ENCODE data around the gene OR2T29. TPM values are rescaled to one million over a fixed set of nuclear protein-coding genes. Genes with fewer than 3 reads are reported as not detected.
"Not testable (repeated sequence)": the region's sequence is repeated elsewhere in the genome, so short reads cannot be mapped to it uniquely, and the experiment has no call there.

OR2T29 gene, protein sequence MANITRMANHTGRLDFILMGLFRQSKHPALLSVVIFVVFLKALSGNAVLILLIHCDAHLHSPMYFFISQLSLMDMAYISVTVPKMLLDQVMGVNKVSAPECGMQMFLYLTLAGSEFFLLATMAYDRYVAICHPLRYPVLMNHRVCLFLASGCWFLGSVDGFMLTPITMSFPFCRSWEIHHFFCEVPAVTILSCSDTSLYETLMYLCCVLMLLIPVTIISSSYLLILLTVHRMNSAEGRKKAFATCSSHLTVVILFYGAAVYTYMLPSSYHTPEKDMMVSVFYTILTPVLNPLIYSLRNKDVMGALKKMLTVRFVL
- not detected in 2 replicates for total RNA-seq (2014; rRNA removed; shearing (Covaris generic); ENCODE audit: low replicate concordance)

DNA sequence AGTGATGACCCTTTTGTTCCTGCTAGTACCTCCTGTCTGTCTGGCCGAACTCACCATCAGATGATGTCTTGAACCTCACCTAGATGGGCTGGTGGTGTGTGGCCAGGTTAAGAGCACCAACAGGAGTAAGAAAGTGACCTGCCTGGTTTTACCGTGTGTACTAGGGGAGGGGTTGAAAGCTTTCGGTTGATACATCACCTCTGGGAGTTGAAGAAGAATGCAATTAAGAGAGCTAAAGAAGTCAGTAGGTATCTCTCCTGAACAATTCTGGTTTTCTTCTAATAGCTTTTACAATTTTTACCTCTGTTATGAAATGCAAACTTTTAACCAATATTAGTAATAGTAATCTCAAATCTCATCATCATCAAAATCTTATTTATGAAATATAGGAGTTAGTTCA lies at the start of gene OR2T29:
OR2T29 (minus strand) TSS at position 101 of the 400 bp plus-strand sequence. CDS start 3,281 bp downstream, outside the sequence.
- not testable (repeated sequence) for H3K9me3 ChIP-seq, H3K4me3 ChIP-seq, H3K27me3 ChIP-seq, DNase-seq, H3K36me3 ChIP-seq

DNA sequence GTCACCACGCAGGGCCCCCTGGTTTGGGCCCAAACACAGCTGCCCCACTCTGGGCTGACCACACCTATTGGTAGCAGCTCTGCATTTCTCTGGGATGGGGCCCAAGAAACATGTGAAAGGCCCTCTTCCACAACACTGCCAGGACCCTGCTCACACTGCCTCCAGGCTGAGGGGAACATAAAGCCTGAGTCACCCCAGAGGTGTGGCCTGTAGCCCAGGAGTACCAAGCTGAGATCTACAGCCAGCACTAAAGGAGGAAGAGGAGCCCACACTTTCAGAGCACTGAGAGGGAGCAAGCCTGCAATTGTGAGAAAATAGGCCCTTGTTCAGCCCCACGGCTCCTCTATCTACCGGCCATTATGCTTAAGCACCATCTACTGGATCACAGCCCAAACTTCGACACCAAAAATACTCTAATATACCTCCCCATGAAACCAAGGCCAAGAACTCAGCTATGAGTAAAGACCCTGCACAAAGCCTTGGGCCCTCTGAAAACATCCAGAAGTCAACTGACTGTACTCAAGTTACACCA lies 49.4 kb upstream of the OR2T29 start:
- H3K36me3 ChIP-seq, result no peaks in the 10 kb centered on the region
- no peaks in the 10 kb centered on the region for H3K27me3 ChIP-seq
- H3K4me3 ChIP-seq, result no peak overlapping the region
- DNase-seq, result peak; percentile 75
- H3K9me3 ChIP-seq, result no peaks in the 10 kb centered on the region

DNA sequence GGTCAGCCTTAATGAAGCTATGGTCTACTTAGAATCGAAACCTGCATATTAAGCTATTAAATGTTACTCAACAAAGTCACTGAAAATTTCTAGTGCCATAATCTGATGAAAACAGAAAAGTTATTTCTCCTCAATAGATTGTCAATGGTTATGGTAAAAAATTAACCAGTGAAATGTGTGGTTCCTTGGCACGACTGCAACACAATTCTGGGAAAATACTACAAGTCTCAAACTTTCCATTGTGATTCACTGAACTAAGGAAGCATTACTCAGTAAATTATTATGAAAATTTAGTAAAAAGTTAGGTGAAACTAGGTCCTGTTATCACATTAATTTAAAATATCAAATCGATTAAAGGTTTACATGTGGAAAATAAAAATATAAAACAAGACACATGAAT lies 47.7 kb upstream of the OR2T29 start:
- Histone ChIP-seq H3K4me3 (no peak overlapping the region), H3K9me3 (no peaks in the 10 kb centered on the region), H3K27me3 (no peaks in the 10 kb centered on the region), H3K36me3 (no peaks in the 10 kb centered on the region)
- DNase-seq, result no peak

DNA sequence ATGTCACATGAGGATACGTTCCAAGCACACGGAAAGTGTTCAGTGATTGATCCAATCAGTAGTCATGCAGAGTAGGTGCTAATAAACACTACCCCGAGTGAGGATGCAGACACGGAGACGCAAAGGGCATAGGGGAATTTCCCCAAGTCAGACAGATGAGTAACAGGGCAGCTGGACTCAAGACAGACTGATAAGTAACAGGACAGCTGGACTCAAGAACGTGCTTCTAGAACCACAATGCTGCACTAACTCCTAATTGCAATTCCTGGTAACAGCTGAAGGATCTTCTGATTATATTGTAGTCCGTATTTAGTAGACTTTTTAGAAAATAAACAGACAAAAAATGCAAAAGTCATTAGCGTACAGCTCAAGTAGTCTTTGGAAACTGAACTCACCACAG lies 36.8 kb upstream of the OR2T29 start:
- no peak for DNase-seq
- Histone ChIP-seq H3K4me3 (no peak overlapping the region), H3K36me3 (no peaks in the 10 kb centered on the region), H3K9me3 (peaks cover 2% of the 10 kb centered on the region; the same call in 1 of the 2 replicates), H3K27me3 (no peaks in the 10 kb centered on the region; the same call in 1 of the 2 replicates)

DNA sequence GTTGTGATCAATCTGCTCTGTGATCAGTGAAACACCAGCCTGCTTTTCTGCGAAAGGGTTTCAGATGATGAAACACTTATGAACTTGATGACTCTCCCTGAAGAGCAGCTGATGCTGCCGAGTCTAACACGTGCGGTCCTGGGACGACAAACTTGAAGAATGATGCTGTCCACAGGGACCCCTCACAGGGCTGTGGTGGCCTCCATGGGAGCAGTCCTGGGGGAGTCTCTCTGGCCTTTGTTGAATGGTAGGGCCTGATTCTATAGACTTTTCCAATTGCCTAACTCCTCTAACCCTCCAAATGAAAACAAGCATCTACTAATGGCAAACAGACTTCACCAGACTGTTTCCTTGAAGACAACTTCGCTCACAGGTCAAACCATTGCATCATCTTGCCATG lies 35.0 kb upstream of the OR2T29 start, which contains the start of gene OR2T10:
OR2T10 (minus strand) TSS at position 112 of the 400 bp plus-strand sequence. CDS start 3,932 bp downstream, outside the sequence.
- no peak for DNase-seq
- Histone ChIP-seq H3K36me3 (no peaks in the 10 kb centered on the region), H3K27me3 (no peaks in the 10 kb centered on the region), H3K4me3 (no peak within 1 kb of the TSS), H3K9me3 (no peaks in the 10 kb centered on the region)

DNA sequence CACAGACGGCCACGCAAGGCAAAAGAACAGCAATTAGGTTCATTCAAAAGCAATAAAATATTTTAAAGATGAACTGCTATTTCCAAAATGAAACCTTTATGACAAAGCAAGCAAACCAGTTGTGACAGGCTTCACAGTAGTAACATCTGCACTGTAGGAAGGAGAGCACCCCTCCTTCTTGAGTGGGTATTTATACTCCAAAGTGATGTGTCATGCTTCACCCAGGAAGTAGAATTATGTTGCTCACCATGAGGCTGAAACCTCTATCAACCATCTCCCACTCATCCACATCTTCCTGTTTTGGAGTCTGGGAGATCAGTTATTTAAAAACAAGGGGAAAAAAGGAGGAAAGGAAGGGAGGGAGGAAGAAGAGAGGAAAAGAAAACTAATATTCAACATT lies 34.0 kb upstream of the OR2T29 start:
- DNase-seq, result peak; percentile 6

DNA sequence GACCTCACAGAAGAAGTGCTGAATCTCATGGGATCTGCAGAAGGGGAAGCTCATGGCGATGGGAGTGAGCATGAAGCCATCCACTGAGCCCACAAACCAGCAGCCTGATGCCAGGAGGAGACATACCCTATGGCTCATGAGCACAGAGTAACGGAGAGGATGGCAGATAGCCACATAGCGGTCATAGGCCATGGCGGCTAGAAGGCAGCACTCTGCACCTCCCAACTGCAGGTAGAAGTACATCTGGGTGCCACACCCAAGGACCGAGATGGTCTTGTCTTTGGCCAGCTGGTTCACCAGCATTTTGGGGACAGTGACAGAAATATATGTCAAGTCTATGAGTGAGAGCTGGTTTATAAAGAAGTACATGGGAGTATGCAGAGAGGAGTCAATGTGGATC lies 30.7 kb upstream of the OR2T29 start:
- no peak for DNase-seq
- H3K27me3 ChIP-seq, result no peaks in the 10 kb centered on the region
- no peaks in the 10 kb centered on the region for H3K36me3 ChIP-seq
- H3K9me3 ChIP-seq, result no peaks in the 10 kb centered on the region
- no peak overlapping the region for H3K4me3 ChIP-seq

More for the DNA sequence above, 34.0 kb upstream of the OR2T29 start:
- Histone ChIP-seq H3K9me3 (no peaks in the 10 kb centered on the region), H3K36me3 (no peaks in the 10 kb centered on the region), H3K4me3 (no peak overlapping the region), H3K27me3 (no peaks in the 10 kb centered on the region)

DNA sequence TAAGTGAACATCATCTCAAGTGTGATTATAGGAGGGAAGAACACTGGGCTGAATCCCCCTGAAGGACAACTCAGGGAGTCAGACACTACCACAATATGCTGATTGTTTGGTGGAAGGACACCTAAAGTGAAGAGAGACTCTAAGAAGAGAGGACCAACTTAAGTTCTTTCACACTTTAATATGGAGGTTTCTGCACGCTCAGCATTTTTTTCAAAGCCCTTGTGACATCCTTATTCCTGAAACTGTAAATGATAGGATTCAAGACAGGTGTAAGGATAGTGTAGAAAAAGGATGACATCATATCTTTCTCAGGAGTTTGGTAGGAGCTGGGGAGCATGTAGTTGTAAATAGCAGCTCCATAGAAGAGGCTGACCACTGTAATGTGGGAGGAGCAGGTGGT lies 30.1 kb upstream of the OR2T29 start:
- Histone ChIP-seq H3K4me3 (no peak overlapping the region), H3K9me3 (no peaks in the 10 kb centered on the region), H3K27me3 (no peaks in the 10 kb centered on the region), H3K36me3 (no peaks in the 10 kb centered on the region)
- no peak for DNase-seq

DNA sequence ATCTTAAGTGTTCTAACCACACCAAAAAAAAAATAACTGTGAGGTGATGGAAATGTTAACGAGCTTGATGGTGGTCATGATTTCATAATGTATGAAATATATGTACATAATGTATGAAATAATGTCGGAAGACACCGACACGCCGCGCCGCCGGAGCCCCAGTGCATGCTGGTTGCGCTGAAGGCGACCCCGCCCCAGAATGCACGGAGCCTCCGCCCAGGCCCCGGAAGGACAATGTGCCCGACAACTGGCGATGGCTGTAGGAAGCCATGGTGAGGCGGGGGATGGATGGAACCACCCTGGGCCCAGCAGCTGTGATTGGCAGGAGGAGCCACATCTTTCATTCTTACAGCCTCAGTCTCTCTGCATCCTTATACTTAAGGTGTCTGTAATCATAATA lies 27.5 kb upstream of the OR2T29 start:
- Histone ChIP-seq H3K9me3 (peaks cover 2% of the 10 kb centered on the region; the same call in 1 of the 2 replicates), H3K27me3 (no peaks in the 10 kb centered on the region), H3K36me3 (no peaks in the 10 kb centered on the region), H3K4me3 (no peak overlapping the region)
- no peak for DNase-seq

DNA sequence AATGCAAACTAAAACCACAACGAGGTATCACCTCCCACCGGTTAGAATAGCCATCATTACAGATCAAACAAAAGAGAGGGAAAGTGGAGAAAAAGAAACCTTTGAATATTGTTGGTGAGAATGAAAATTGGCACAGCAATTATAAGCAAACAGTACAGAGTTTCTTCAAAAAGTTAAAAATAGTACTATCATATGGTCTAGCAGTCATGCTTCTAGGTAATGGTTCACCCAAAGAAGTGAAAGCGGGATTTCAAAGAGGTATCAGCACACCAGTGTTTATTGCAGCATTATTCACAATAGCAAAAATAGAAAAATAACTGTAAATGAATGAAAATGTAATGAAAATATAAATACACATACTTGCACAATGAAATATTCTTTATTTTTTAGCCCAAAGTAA lies 26.8 kb upstream of the OR2T29 start:
- no peaks in the 10 kb centered on the region for H3K27me3 ChIP-seq
- peaks cover 2% of the 10 kb centered on the region; the same call in 1 of the 2 replicates for H3K9me3 ChIP-seq
- H3K36me3 ChIP-seq, result no peaks in the 10 kb centered on the region
- DNase-seq, result no peak
- H3K4me3 ChIP-seq, result no peak overlapping the region

DNA sequence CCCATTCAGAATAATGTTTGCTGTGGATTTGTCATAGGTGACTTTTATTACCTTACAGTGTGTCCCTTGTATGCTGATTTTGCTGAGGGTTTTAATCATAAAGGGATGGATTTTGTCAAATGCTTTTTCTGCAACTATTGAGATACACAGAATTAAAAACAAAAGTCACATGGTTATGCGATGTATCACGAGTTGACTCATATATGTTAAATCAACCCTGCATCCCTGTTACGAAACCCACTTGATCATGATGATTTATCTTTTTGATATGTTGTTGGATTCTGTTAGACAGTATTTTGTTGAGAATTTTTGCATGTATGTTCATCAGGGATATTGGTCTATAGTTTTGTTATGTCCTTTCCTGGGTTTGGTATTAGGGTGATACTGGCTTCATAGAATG lies 22.7 kb upstream of the OR2T29 start:
- Histone ChIP-seq H3K9me3 (peaks cover 2% of the 10 kb centered on the region; the same call in 1 of the 2 replicates), H3K4me3 (no peak overlapping the region), H3K36me3 (no peaks in the 10 kb centered on the region), H3K27me3 (no peaks in the 10 kb centered on the region)
- DNase-seq, result no peak

DNA sequence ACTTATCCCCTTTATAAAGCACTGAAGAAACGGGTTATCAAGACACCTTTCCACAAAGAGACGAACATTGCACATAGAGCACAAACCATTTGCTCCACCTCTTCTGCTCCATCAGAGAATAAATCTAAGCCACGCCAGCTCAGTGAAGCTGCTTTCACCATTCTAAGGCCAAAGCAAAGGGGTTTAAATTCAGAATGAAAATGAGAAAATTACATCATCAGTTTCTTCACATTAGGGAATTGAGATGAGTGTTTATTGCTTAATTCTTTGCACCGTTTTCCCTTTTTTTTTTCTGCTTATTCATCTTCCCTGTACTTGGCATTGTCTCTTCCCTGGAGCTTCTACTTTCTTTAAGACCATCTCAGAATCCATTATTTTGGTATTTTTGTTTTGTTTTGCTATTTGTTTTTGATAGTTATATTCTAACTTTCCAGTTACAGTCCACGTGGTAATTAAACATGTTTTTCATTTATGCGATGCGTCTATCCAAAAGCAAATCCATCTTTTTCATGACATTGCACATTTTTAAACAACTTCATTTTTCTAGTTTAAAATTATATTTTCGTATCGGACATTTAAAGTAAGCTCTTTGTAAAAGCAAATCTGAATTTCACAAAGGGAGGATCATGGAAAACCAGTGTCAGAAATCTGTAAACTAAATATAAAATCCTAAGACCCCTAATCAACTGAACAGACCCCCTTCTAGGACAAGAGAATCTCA lies 13.8 kb upstream of the OR2T29 start:
- no peak for DNase-seq
- H3K4me3 ChIP-seq, result no peak overlapping the region
- H3K9me3 ChIP-seq, result no peaks in the 10 kb centered on the region; the same call in 1 of the 2 replicates
- H3K27me3 ChIP-seq, result no peaks in the 10 kb centered on the region
- no peaks in the 10 kb centered on the region for H3K36me3 ChIP-seq

DNA sequence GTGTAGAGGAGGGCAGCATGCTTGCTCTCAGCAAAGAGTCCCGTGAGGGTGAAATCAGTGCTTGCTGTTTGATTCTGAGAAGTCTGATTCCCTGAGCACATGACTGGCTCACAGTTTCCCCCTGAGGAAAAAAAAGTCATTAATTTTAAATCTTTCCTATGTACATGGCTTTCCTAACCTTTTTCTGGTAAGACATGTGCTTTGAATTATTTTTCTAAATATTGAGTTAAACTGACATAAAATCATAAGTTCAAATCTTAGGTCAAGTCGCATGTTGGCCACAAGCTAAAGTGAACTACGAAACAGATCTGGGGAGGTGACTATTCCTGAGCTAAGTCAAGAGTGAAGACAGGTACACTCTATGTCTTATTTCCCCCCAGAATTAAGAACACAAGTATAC lies 12.1 kb upstream of the OR2T29 start, which contains the start of gene OR2T34:
OR2T34 (minus strand) TSS at position 101 of the 400 bp plus-strand sequence; CDS start at position 101, 0 bp downstream.
- not testable (repeated sequence) for DNase-seq, H3K9me3 ChIP-seq, H3K36me3 ChIP-seq, H3K4me3 ChIP-seq, H3K27me3 ChIP-seq

DNA sequence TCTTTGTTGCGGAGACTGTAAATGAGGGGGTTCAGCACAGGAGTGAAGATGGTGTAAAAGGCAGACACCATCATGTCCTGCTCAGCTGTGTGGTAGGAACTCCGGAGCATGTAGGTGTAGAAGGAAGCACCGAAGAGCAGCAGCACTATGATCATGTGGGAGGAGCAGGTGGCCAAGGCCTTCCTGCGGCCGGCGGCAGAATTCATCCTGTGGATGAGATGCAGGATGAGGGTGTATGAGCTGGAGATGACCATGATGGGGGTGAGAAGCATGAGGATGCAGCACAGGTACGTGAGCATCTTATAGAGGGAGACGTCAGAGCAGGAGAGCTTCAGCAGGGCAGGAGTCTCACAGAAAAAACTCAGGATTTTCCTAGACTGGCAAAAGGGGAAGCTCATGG lies 11.3 kb upstream of the OR2T29 start:
- not testable (repeated sequence) for H3K36me3 ChIP-seq, H3K27me3 ChIP-seq, H3K4me3 ChIP-seq, DNase-seq, H3K9me3 ChIP-seq

DNA sequence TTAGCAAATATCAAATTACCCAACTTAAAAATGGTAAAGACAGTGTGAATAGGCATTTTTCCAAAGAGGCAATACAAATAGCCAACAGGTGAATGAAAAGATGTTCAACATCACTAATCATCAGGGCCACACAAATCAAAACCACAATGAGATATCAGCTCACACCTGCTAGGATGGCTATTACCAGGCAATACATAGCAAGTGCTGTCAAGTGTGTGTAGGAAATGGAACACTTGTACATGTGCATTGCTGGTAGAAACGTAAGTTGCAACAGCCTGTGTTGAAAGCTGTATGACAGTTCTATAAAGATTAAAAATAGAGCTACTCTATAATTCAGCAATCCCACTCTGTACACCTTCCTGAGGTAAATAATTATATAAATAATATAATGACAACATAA lies 9.5 kb upstream of the OR2T29 start:
- H3K4me3 ChIP-seq, H3K9me3 ChIP-seq, DNase-seq, H3K27me3 ChIP-seq, H3K36me3 ChIP-seq: not testable (repeated sequence)

DNA sequence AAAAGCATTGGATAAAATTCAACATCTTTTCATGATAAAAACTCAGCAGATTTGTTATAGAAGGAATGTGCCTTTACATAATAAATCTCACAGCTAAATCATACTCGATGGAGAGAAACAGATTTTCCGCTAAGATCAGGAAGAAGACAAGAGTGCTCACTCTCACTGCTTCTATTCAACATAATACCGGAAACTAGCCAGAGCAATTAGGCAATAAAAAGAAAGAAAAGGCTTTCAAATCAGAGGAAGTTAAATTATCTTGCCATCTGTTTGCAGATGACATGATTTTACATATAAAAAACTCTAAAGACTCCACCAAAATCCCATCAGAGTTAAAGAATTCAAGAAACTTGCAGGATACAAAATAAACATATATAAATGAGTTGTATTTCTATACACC lies 8.2 kb upstream of the OR2T29 start:
- H3K9me3 ChIP-seq, H3K4me3 ChIP-seq, H3K36me3 ChIP-seq, H3K27me3 ChIP-seq, DNase-seq: not testable (repeated sequence)

DNA sequence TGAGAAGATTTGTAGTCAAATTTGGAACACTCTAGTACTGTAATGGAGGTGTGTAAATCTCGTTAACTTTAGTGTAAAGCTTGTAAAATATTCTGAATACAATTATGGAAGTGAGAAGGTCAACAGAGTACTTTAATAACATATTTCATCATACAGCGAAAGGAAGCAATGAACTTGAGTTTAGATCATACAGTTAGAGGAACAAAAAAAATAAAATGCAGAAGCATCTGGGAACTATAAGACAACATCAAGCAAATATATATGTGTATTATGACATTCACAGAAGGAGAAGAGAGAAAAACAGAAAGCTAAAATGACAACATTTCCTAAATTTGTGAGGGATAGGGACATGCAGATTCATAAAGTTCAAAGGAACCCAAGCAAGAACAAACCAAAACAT lies 6.5 kb upstream of the OR2T29 start:
- H3K9me3 ChIP-seq, DNase-seq, H3K27me3 ChIP-seq, H3K4me3 ChIP-seq, H3K36me3 ChIP-seq: not testable (repeated sequence)

Data from MG63 (cell line).